SK-N-SH (cell line): Measurements from ENCODE around the gene TM9SF1. TPM values are rescaled to one million over a fixed set of nuclear protein-coding genes. Genes with fewer than 3 reads are reported as not detected.

Experiments
- CTCF ChIA-PET: fragments of 300-600, 350-600 bp; formaldehyde crosslinking; extraction: SDS; loops from one replicate; lab custom pipeline; 2021; lab: Yijun Ruan, JAX
- POLR2A ChIA-PET: fragments of 350-600 bp; sonication (Branson Sonifier 250); formaldehyde crosslinking; extraction: SDS; loops from one replicate; lab custom pipeline; 2020; ENCODE audit warnings: antibody characterized with exemption, inconsistent platforms; lab: Yijun Ruan, JAX
- DNase-seq: peaks from one replicate; pipeline ENCODE4 v3.0.0; 2012
- H2AFZ ChIP-seq: fragments of 200-600 bp; sonication (generic); 2 replicates; pipeline ENCODE4 v1.8.1; 2016; ENCODE audit warnings: antibody characterized with exemption, mild to moderate bottlenecking, low read depth
- H3F3A ChIP-seq: fragments of 200-600 bp; sonication (generic); replicated peaks from 2 replicates; pipeline ENCODE3; 2016; ENCODE audit warnings: antibody characterized with exemption, mild to moderate bottlenecking; ENCODE audit not compliant: insufficient read depth
- H3K27ac ChIP-seq, 2 experiments: fragments of 200-500 bp in 1 of 2; fragments of 200-600 bp in 1 of 2; sonication (Bioruptor generic) in 1 of 2; sonication (generic), shearing (Covaris generic) in 1 of 2; 2 replicates each; pipeline versions ENCODE4 v1.5.1 to v1.6.1; 2014 to 2016; ENCODE audit warnings: low read depth in 2 of 2, inconsistent platforms in 1 of 2, low read length in 1 of 2, mild to moderate bottlenecking in 1 of 2, mixed read lengths in 1 of 2
- H3K27me3 ChIP-seq: fragments of 200-600 bp; sonication (generic), shearing (Covaris generic); 2 replicates; pipeline ENCODE4 v1.6.1; 2016; ENCODE audit warnings: mixed run types; ENCODE audit not compliant: insufficient read depth
- H3K36me3 ChIP-seq, 2 experiments: fragments of 200-500 bp in 1 of 2; fragments of 200-600 bp in 1 of 2; sonication (Bioruptor generic) in 1 of 2; sonication (generic) in 1 of 2; replicated peaks in 1 of 2; 2 replicates each; pipeline versions ENCODE3 to v1.5.1; 2014 to 2016; ENCODE audit warnings: low read length in 1 of 2, mild to moderate bottlenecking in 1 of 2; ENCODE audit not compliant: insufficient read depth in 2 of 2, control insufficient read depth in 1 of 2
- H3K4me1 ChIP-seq, 2 experiments: fragments of 200-500 bp in 1 of 2; fragments of 200-600 bp in 1 of 2; sonication (Bioruptor generic) in 1 of 2; sonication (generic), shearing (Covaris generic) in 1 of 2; 2 replicates each; pipeline versions ENCODE4 v1.5.1 to v1.6.1; 2014 to 2016; ENCODE audit warnings: low read depth in 1 of 2, low read length in 1 of 2, mixed run types in 1 of 2; ENCODE audit not compliant: insufficient read depth in 2 of 2, control insufficient read depth in 1 of 2
- H3K4me2 ChIP-seq: fragments of 200-600 bp; sonication (generic), shearing (Covaris generic); 2 replicates; pipeline ENCODE4 v1.6.1; 2017; ENCODE audit warnings: mixed run types
- H3K4me3 ChIP-seq, 2 experiments: fragments of 200-500 bp in 1 of 2; fragments of 200-600 bp in 1 of 2; sonication (Bioruptor generic) in 1 of 2; sonication (generic), shearing (Covaris generic) in 1 of 2; 2 replicates each; pipeline versions ENCODE4 v1.5.1 to v1.8.1; 2014 to 2016; ENCODE audit warnings: low read depth in 2 of 2, inconsistent platforms in 1 of 2, low read length in 1 of 2, mild to moderate bottlenecking in 1 of 2, mixed read lengths in 1 of 2, moderate library complexity in 1 of 2
- H3K79me2 ChIP-seq: fragments of 200-600 bp; sonication (generic); 2 replicates; pipeline ENCODE4 v1.8.1; 2017; ENCODE audit warnings: mild to moderate bottlenecking; ENCODE audit not compliant: insufficient read depth
- H3K9ac ChIP-seq: fragments of 200-600 bp; sonication (generic); 2 replicates; pipeline ENCODE4 v1.6.1; 2017; ENCODE audit warnings: mixed run types
- H3K9me2 ChIP-seq: fragments of 200-600 bp; sonication (generic); 2 replicates; pipeline ENCODE4 v1.6.1; 2017; ENCODE audit warnings: mixed run types
- H3K9me3 ChIP-seq: fragments of 200-600 bp; sonication (generic); 2 replicates; pipeline ENCODE4 v1.6.1; 2017; ENCODE audit warnings: mixed run types, mild to moderate bottlenecking, moderate library complexity
- H4K20me1 ChIP-seq: fragments of 200-600 bp; sonication (generic); 2 replicates; pipeline ENCODE4 v1.6.1; 2017; ENCODE audit warnings: mild to moderate bottlenecking, mixed run types; ENCODE audit not compliant: insufficient read depth
- CHD2 ChIP-seq: fragments of 150-350 bp; IDR thresholded peaks from 2 replicates; pipeline ENCODE4 v1.6.1; 2018; ENCODE audit warnings: low read length; ENCODE audit not compliant: partially characterized antibody
- EP300 ChIP-seq, 2 experiments: IDR thresholded peaks; 2 replicates each; pipeline versions ENCODE4 v1.4.0 to v1.6.1; 2012; ENCODE audit warnings: borderline replicate concordance in 1 of 2, low read depth in 1 of 2, low read length in 1 of 2
- FOXJ3 ChIP-seq: sonication (generic); formaldehyde crosslinking; IDR thresholded peaks from 2 replicates; pipeline ENCODE4 v1.5.1; 2020; ENCODE audit warnings: mild to moderate bottlenecking, missing genetic modification reagents
- FOXM1 ChIP-seq: IDR thresholded peaks from 2 replicates; pipeline ENCODE4 v1.4.0; 2012; ENCODE audit warnings: low read depth, mild to moderate bottlenecking
- GABPA ChIP-seq: IDR thresholded peaks from 2 replicates; pipeline ENCODE4 v1.4.0; 2012; ENCODE audit warnings: low read depth, mild to moderate bottlenecking
- IRF3 ChIP-seq: fragments of 150-350 bp; IDR thresholded peaks from 2 replicates; pipeline ENCODE4 v1.6.1; 2016; ENCODE audit warnings: mild to moderate bottlenecking, low read depth, low read length
- MXI1 ChIP-seq: IDR thresholded peaks from 2 replicates; pipeline ENCODE4 v1.6.1; 2012; ENCODE audit warnings: mild to moderate bottlenecking, low read depth, low read length, improper control_type of control experiment
- NRF1 ChIP-seq: IDR thresholded peaks from 2 replicates; pipeline ENCODE4 v1.6.1; 2012; ENCODE audit warnings: low read depth, mild to moderate bottlenecking, low read length
- POLR2AphosphoS5 ChIP-seq: IDR thresholded peaks from 2 replicates; pipeline ENCODE4 v1.6.1; 2012; ENCODE audit warnings: low read depth, low read length
- RCOR1 ChIP-seq: fragments of 150-350 bp; IDR thresholded peaks from 2 replicates; pipeline ENCODE4 v1.6.1; 2017; ENCODE audit warnings: antibody characterized with exemption, low read length
- REST ChIP-seq: IDR thresholded peaks from 2 replicates; pipeline ENCODE4 v1.6.1; 2012; ENCODE audit warnings: mild to moderate bottlenecking, low read depth, low read length, moderate library complexity
- RFX5 ChIP-seq: IDR thresholded peaks from 2 replicates; pipeline ENCODE4 v1.6.1; 2012; ENCODE audit warnings: mild to moderate bottlenecking, improper control_type of control experiment, low read length
- RXRA ChIP-seq: IDR thresholded peaks from 2 replicates; pipeline ENCODE4 v1.4.0; 2012; ENCODE audit warnings: low read depth, mild to moderate bottlenecking, borderline replicate concordance
- SIN3A ChIP-seq: IDR thresholded peaks from 2 replicates; pipeline ENCODE4 v1.6.1; 2012; ENCODE audit warnings: low read depth, mild to moderate bottlenecking, low read length, moderate library complexity, borderline replicate concordance
- SMC3 ChIP-seq: IDR thresholded peaks from 2 replicates; pipeline ENCODE4 v1.6.1; 2012; ENCODE audit warnings: low read depth, low read length, improper control_type of control experiment
- TAF1 ChIP-seq: IDR thresholded peaks from 2 replicates; pipeline ENCODE4 v1.6.1; 2012; ENCODE audit warnings: low read depth, mild to moderate bottlenecking, low read length, moderate library complexity, borderline replicate concordance
- TCF12 ChIP-seq: IDR thresholded peaks from 2 replicates; pipeline ENCODE4 v1.4.0; 2012
- TEAD4 ChIP-seq: IDR thresholded peaks from 2 replicates; pipeline ENCODE4 v1.4.0; 2012; ENCODE audit warnings: mild to moderate bottlenecking, borderline replicate concordance; ENCODE audit not compliant: insufficient read depth
- USF2 ChIP-seq: fragments of 150-350 bp; IDR thresholded peaks from 2 replicates; pipeline ENCODE4 v1.6.1; 2017; ENCODE audit warnings: antibody characterized with exemption, low read length, low read depth, borderline replicate concordance
- WGBS: methylation state at CpG from one replicate; pipeline ENCODE4 v1.1.6; 2017; ENCODE audit warnings: low lambda C conversion rate; 5-methylcytosine and 5-hydroxymethylcytosine counted together
- polyA plus RNA-seq, 3 experiments: library from polyadenylated mRNA; depleted of rRNA; stranded (reverse); fragments of >200 nt; gene quantifications; 2 replicates each; pipeline ENCODE4 v1.2.3, GENCODE V29; 2012
- TF ChIP-seq, protein P1 (sequence below): IDR thresholded peaks from 2 replicates; pipeline ENCODE4; 2012
- TF ChIP-seq, protein P2 (sequence below): fragments of 200-600 bp; sonication (generic); IDR thresholded peaks from 2 replicates; pipeline ENCODE4 v1.6.1; 2017; ENCODE audit warnings: antibody characterized with exemption, mild to moderate bottlenecking, moderate library complexity
- TF ChIP-seq, protein P3 (sequence below): IDR thresholded peaks from 2 replicates; pipeline ENCODE4 v1.4.0; 2012; ENCODE audit warnings: low read depth, borderline replicate concordance

TM9SF1 gene
- polyA plus RNA-seq, 1 of the 3 experiments (the other 2 are of a cell fraction): 48.7 TPM

DNA sequence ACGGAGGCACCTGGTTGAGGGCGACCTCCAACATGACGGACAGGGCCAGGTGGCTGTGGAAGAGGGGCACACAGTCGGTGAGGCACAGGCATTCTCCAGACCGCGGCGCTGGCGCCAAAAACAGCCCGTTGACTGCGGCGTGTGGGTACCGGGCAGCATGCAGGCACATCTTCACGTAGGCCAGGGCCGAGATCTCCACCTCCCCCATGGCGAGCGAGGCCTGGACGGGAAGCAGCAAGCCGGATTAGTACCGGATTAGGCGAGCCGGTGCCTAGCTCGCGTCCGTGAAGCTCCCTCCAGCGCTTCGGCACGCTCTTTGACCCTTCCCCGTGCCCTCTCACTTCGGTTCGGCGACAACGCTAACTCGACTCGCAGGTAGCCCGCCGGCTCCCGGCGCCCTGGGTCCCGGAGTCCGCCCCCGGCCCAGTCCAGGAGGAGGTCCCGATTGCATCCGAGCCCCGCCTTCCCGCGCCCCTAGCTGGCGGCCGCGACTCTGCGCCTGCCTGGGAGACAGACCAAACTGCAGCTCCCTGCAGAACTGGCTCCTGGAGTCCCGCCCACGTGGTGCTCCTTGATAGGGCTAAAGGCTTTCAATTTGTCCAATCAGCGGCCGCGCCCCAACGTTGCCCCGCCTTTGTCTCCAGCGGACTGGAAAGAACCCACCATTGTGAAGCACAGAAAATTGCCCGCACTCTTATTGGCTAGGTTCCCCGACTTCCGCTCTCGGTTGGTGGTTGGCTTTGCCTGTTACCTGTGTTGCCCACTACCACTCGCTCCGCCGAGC lies 54.0 kb downstream of the TM9SF1 start, which contains the start of gene EMC9:
EMC9 (minus strand) TSS at position 495 of the 784 bp plus-strand sequence; CDS start at position 208, 287 bp downstream.
- Histone ChIP-seq H3K79me2 (peaks cover 61% of the 10 kb centered on the region), H3K9me2 (no peaks in the 10 kb centered on the region), H3K27me3 (no peaks in the 10 kb centered on the region), H3K36me3 (peaks cover 30 to 45% of the 10 kb centered on the region in 2 experiments), H4K20me1 (no peaks in the 10 kb centered on the region), H3K4me2 (peak within 1 kb of the TSS; percentile 97), H3K4me3 (peak within 1 kb of the TSS; percentile 90 to 93), H3K9me3 (no peaks in the 10 kb centered on the region), H3K9ac (peak within 1 kb of the TSS; percentile 81), H3K27ac (peak within 1 kb of the TSS; percentile 82 to 98), H2AFZ (peak within 1 kb of the TSS; percentile 70), H3K4me1 (peaks cover 11 to 42% of the 10 kb centered on the region in 2 experiments; a peak in 3 of 4 replicates), H3F3A (peaks cover 15% of the 10 kb centered on the region)
- ChIA-PET POLR2A (interaction anchor here (0.5 to 1.7 kb wide), 10 partner anchors 10 to 224 kb away, joined by 3 to 12 read pairs (median 4); partner anchors contain the start of genes CARMIL3, DCAF11, IPO4 and NRL), CTCF (interaction anchor here (1.0 to 1.9 kb wide), 2 partner anchors 20 to 33 kb away, joined by 4 to 5 read pairs; partner anchors contain the start of gene IRF9)
- DNase-seq: peak; percentile 94
- WGBS: 2% methylated on average over 9 of the region's 65 CpGs
- TF ChIP-seq SMC3: no peak
- TF ChIP-seq USF2: peak; percentile 32
- TF ChIP-seq, protein P1, sequence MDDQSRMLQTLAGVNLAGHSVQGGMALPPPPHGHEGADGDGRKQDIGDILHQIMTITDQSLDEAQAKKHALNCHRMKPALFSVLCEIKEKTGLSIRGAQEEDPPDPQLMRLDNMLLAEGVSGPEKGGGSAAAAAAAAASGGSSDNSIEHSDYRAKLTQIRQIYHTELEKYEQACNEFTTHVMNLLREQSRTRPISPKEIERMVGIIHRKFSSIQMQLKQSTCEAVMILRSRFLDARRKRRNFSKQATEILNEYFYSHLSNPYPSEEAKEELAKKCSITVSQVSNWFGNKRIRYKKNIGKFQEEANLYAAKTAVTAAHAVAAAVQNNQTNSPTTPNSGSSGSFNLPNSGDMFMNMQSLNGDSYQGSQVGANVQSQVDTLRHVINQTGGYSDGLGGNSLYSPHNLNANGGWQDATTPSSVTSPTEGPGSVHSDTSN: peak; percentile 90
- no peak; the same call in 1 of the 2 replicates for TF ChIP-seq SIN3A
- TF ChIP-seq, protein P2, sequence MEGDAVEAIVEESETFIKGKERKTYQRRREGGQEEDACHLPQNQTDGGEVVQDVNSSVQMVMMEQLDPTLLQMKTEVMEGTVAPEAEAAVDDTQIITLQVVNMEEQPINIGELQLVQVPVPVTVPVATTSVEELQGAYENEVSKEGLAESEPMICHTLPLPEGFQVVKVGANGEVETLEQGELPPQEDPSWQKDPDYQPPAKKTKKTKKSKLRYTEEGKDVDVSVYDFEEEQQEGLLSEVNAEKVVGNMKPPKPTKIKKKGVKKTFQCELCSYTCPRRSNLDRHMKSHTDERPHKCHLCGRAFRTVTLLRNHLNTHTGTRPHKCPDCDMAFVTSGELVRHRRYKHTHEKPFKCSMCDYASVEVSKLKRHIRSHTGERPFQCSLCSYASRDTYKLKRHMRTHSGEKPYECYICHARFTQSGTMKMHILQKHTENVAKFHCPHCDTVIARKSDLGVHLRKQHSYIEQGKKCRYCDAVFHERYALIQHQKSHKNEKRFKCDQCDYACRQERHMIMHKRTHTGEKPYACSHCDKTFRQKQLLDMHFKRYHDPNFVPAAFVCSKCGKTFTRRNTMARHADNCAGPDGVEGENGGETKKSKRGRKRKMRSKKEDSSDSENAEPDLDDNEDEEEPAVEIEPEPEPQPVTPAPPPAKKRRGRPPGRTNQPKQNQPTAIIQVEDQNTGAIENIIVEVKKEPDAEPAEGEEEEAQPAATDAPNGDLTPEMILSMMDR: peak; percentile 39
- TF ChIP-seq RFX5: peak; percentile 94
- peak; percentile 72 for TF ChIP-seq NRF1
- TF ChIP-seq TAF1: peak; percentile 77
- no peak for TF ChIP-seq FOXJ3 (CRISPR knock-in tag)
- TF ChIP-seq REST: 0 out of 2 replicates have a peak, but pooled peaks have one; percentile 17
- TF ChIP-seq POLR2AphosphoS5: peak; percentile 89
- no peak; the same call in 1 of the 2 replicates for TF ChIP-seq TCF12
- TF ChIP-seq MXI1: peak; percentile 52; the same call in 1 of the 2 replicates
- TF ChIP-seq EP300 (IDR thresholded peaks at IDR 0.05; ENCODE audit: borderline replicate concordance in 1 of 2, low read depth in 1 of 2, low read length in 1 of 2): no peak; a peak in 1 of 4 replicates
- TF ChIP-seq RXRA: no peak
- TF ChIP-seq, protein P3, sequence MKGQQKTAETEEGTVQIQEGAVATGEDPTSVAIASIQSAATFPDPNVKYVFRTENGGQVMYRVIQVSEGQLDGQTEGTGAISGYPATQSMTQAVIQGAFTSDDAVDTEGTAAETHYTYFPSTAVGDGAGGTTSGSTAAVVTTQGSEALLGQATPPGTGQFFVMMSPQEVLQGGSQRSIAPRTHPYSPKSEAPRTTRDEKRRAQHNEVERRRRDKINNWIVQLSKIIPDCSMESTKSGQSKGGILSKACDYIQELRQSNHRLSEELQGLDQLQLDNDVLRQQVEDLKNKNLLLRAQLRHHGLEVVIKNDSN: peak; percentile 62; the same call in 1 of the 2 replicates
- TF ChIP-seq FOXM1: no peak
- peak; percentile 42; the same call in 1 of the 2 replicates for TF ChIP-seq GABPA
- TF ChIP-seq RCOR1: no peak
- TF ChIP-seq IRF3: peak; percentile 69
- TF ChIP-seq CHD2: peak; percentile 69
- TF ChIP-seq TEAD4: no peak
